GM23338 (cell line): ENCODE measurements around the gene CYB5D1. TPM values are rescaled to one million over a fixed set of nuclear protein-coding genes. Genes with fewer than 3 reads are reported as not detected.

ENCODE experiments used
- ATAC-seq: fragments of 200-7000 bp; cut with Tn5 transposase; 3 replicates; pipeline ENCODE4 v1.9.1; 2020
- DNase-seq: peaks from one replicate; pipeline ENCODE4 v3.0.0-alpha.2; 2015; ENCODE audit warnings: low spot score
- H2AFZ ChIP-seq: fragments of 200-600 bp; sonication (generic); 2 replicates; pipeline ENCODE4 v1.8.0; 2016; ENCODE audit warnings: antibody characterized with exemption, mild to moderate bottlenecking, moderate library complexity
- H3F3A ChIP-seq: fragments of 200-600 bp; sonication (generic); replicated peaks from 2 replicates; pipeline ENCODE4 v1.8.0; 2017; ENCODE audit warnings: antibody characterized with exemption, mixed run types, low read depth
- H3K27ac ChIP-seq: fragments of 200-600 bp; sonication (generic); 2 replicates; pipeline ENCODE4 v1.6.1; 2016; ENCODE audit warnings: low read depth
- H3K27me3 ChIP-seq: fragments of 200-600 bp; sonication (generic); 2 replicates; pipeline ENCODE4 v1.8.0; 2016; ENCODE audit warnings: mild to moderate bottlenecking, mixed run types, moderate library complexity; ENCODE audit not compliant: insufficient read depth
- H3K36me3 ChIP-seq: fragments of 200-600 bp; sonication (generic); 2 replicates; pipeline ENCODE4 v1.8.0; 2016; ENCODE audit warnings: mild to moderate bottlenecking; ENCODE audit not compliant: insufficient read depth
- H3K4me1 ChIP-seq: fragments of 200-600 bp; sonication (generic); 2 replicates; pipeline ENCODE4 v1.8.0; 2016; ENCODE audit warnings: mild to moderate bottlenecking, moderate library complexity; ENCODE audit not compliant: insufficient read depth
- H3K4me2 ChIP-seq: fragments of 200-600 bp; sonication (generic); 2 replicates; pipeline ENCODE4 v1.7.1; 2017; ENCODE audit warnings: mixed run types
- H3K4me3 ChIP-seq: fragments of 200-600 bp; sonication (generic); 2 replicates; pipeline ENCODE4 v1.6.1; 2016; ENCODE audit warnings: mixed run types
- H3K79me2 ChIP-seq: fragments of 200-600 bp; sonication (generic); replicated peaks from 2 replicates; pipeline ENCODE4 v1.8.0; 2017; ENCODE audit warnings: mild to moderate bottlenecking; ENCODE audit not compliant: insufficient read depth
- H3K9me2 ChIP-seq: fragments of 200-600 bp; sonication (generic); 2 replicates; pipeline ENCODE4 v1.8.0; 2017; ENCODE audit not compliant: insufficient read depth
- H4K20me1 ChIP-seq: fragments of 200-600 bp; sonication (generic); replicated peaks from 2 replicates; pipeline ENCODE4 v1.8.0; 2017; ENCODE audit warnings: mild to moderate bottlenecking; ENCODE audit not compliant: insufficient read depth
- H3K27ac Mint-ChIP-seq: 2 replicates; pipeline ENCODE4 v1.8.0; 2020; ENCODE audit warnings: inconsistent platforms, mild to moderate bottlenecking, moderate library complexity, mixed read lengths
- H3K27me3 Mint-ChIP-seq: 3 replicates; pipeline ENCODE4 v1.8.0; 2022; ENCODE audit warnings: low read depth, mild to moderate bottlenecking, moderate library complexity, mixed read lengths, inconsistent platforms; ENCODE audit not compliant: insufficient read depth, poor library complexity
- H3K36me3 Mint-ChIP-seq: 3 replicates; pipeline ENCODE4 v1.8.0; 2021; ENCODE audit warnings: low read depth, mild to moderate bottlenecking, inconsistent platforms, moderate library complexity, mixed read lengths
- H3K4me1 Mint-ChIP-seq: 3 replicates; pipeline ENCODE4 v1.8.0; 2020; ENCODE audit warnings: mild to moderate bottlenecking, inconsistent platforms, mixed read lengths
- H3K4me3 Mint-ChIP-seq: 3 replicates; pipeline ENCODE4 v1.8.0; 2021; ENCODE audit warnings: moderate library complexity, mild to moderate bottlenecking, inconsistent platforms, mixed read lengths
- H3K9me3 Mint-ChIP-seq: 3 replicates; pipeline ENCODE4 v1.8.0; 2020; ENCODE audit warnings: moderate library complexity, mild to moderate bottlenecking, inconsistent platforms, mixed read lengths
- CTCF ChIP-seq, 2 experiments: fragments of 200-600 bp in 1 of 2; sonication (generic) in 1 of 2; conservative IDR thresholded peaks; 2 replicates each; pipeline versions ENCODE4 v1.5.1 to v1.6.1; 2016 to 2017; ENCODE audit warnings: antibody characterized with exemption in 2 of 2, low read depth in 2 of 2, mild to moderate bottlenecking in 2 of 2, moderate library complexity in 1 of 2
- EZH2 ChIP-seq: fragments of 200-600 bp; sonication (generic); IDR thresholded peaks from one replicate; pipeline ENCODE4 v1.8.0; 2017; ENCODE audit warnings: antibody characterized with exemption, mild to moderate bottlenecking, low read depth; ENCODE audit not compliant: unreplicated experiment
- EZH2phosphoT487 ChIP-seq: fragments of 200-600 bp; sonication (generic); IDR thresholded peaks from one replicate; pipeline ENCODE4 v1.8.1; 2018; ENCODE audit warnings: antibody characterized with exemption; ENCODE audit not compliant: unreplicated experiment
- STAT1 ChIP-seq: IDR thresholded peaks from one replicate; pipeline ENCODE4 v1.6.1; 2016; ENCODE audit warnings: antibody characterized with exemption; ENCODE audit not compliant: unreplicated experiment
- ZNF462 ChIP-seq: fragments of 250-450 bp; sonication (Bioruptor Pico); IDR thresholded peaks from 2 replicates; pipeline ENCODE4 v1.5.0; 2020; ENCODE audit warnings: mild to moderate bottlenecking, moderate library complexity
- polyA plus RNA-seq: library from polyadenylated mRNA; unstranded; fragments of >200 nt; fragmentation: Nextera tagmentation; extraction: Ambion mirVana; gene quantifications from 2 replicates; pipeline ENCODE4 v1.2.1, GENCODE V29; 2016
- total RNA-seq: library from RNA; depleted of rRNA; stranded (reverse); fragments of >200 nt; shearing (Covaris generic); gene quantifications from 2 replicates; pipeline ENCODE4 v1.2.3, GENCODE V29; 2014

Gene CYB5D1
- total and polyA plus RNA-seq, 2 experiments from 2014 or later = 3.5 to 8.4 TPM

GRCh38 chr17:7848131-7848579, 9.6 kb upstream of the CYB5D1 start:
- Histone ChIP-seq H3K27me3 (peaks cover 83% of the 10 kb centered on the region), H3F3A (0 out of 2 replicates have a peak, but pooled peaks cover 7% of the 10 kb centered on the region), H3K4me3 (no peak overlapping the region), H3K9me2 (no peaks in the 10 kb centered on the region), H3K79me2 (no peaks in the 10 kb centered on the region), H3K4me2 (no peak overlapping the region), H3K36me3 (no peaks in the 10 kb centered on the region), H4K20me1 (no peaks in the 10 kb centered on the region; the same call in 1 of the 2 replicates), H2AFZ (no peak overlapping the region), H3K4me1 (peaks cover 13% of the 10 kb centered on the region; the same call in 1 of the 2 replicates), H3K27ac (no peak overlapping the region)
- TF ChIP-seq EZH2phosphoT487 (no peak), ZNF462 (CRISPR knock-in tag) (no peak)
- Mint-ChIP-seq H3K27me3 (peaks cover 45% of the 10 kb centered on the region), H3K4me3 (no peak overlapping the region), H3K27ac (no peak overlapping the region), H3K4me1 (peaks cover 22% of the 10 kb centered on the region), H3K9me3 (no peaks in the 10 kb centered on the region; the same call in 2 of the 3 replicates), H3K36me3 (no peaks in the 10 kb centered on the region; the same call in 2 of the 3 replicates)
- no peak for ATAC-seq
- no peak for DNase-seq

GRCh38 chr17:7848739-7849129, 9.1 kb upstream of the CYB5D1 start:
- Histone ChIP-seq H3K4me2 (no peak overlapping the region), H3K27ac (no peak overlapping the region), H4K20me1 (no peaks in the 10 kb centered on the region; the same call in 1 of the 2 replicates), H3K9me2 (no peaks in the 10 kb centered on the region), H3K36me3 (no peaks in the 10 kb centered on the region), H3K79me2 (no peaks in the 10 kb centered on the region), H3K4me3 (no peak overlapping the region), H3K27me3 (peaks cover 83% of the 10 kb centered on the region), H2AFZ (no peak overlapping the region), H3F3A (0 out of 2 replicates have a peak, but pooled peaks cover 7% of the 10 kb centered on the region), H3K4me1 (peaks cover 13% of the 10 kb centered on the region; the same call in 1 of the 2 replicates)
- no peak for ATAC-seq
- DNase-seq = no peak
- Mint-ChIP-seq H3K36me3 (no peaks in the 10 kb centered on the region; the same call in 2 of the 3 replicates), H3K27ac (no peak overlapping the region), H3K4me1 (peaks cover 23% of the 10 kb centered on the region), H3K4me3 (no peak overlapping the region), H3K27me3 (peaks cover 40% of the 10 kb centered on the region), H3K9me3 (no peaks in the 10 kb centered on the region; the same call in 2 of the 3 replicates)
- no peak for TF ChIP-seq CTCF (conservative IDR thresholded peaks at IDR 0.05; ENCODE audit: low read depth in 2 of 2)
- TF ChIP-seq EZH2 = no peak
- no peak for TF ChIP-seq STAT1
